AG08396 (cell line): Measurements from ENCODE around the gene NPPC.
A peak's percentile ranks its signal among the peaks of the same experiment; 100 is the strongest.
"Not testable (repeated sequence)": the region's sequence is repeated elsewhere in the genome, so short reads cannot be mapped to it uniquely, and the experiment has no call there.

Experiments
- DNase-seq: peaks from one replicate; pipeline ENCODE4 v3.0.0; 2012; ENCODE audit warnings: low spot score, mixed read lengths

The NPPC gene

GRCh38 chr2:231920366-231920765 lies 5.8 kb downstream of the NPPC start:
- no peak for DNase-seq

GRCh38 chr2:231919341-231920035 lies 6.7 kb downstream of the NPPC start:
- DNase-seq, result no peak

GRCh38 chr2:231918501-231919330 lies 7.5 kb downstream of the NPPC start:
- no peak for DNase-seq

- no peak for DNase-seq
Measured at GRCh38 chr2:231917280-231918066, 8.7 kb downstream of the NPPC start.

GRCh38 chr2:231914077-231914690 lies 12.0 kb downstream of the NPPC start:
- no peak for DNase-seq

GRCh38 chr2:231911381-231911780 lies 14.8 kb downstream of the NPPC start:
- no peak for DNase-seq

- DNase-seq, result no peak
Measured at GRCh38 chr2:231910771-231911170, 15.4 kb downstream of the NPPC start.

GRCh38 chr2:231910161-231910560 lies 16.0 kb downstream of the NPPC start:
- not testable (repeated sequence) for DNase-seq

GRCh38 chr2:231909631-231910030 lies 16.6 kb downstream of the NPPC start:
- no peak for DNase-seq

GRCh38 chr2:231908584-231908983 lies 17.6 kb downstream of the NPPC start:
- no peak for DNase-seq

GRCh38 chr2:231907765-231908164 lies 18.4 kb downstream of the NPPC start:
- no peak for DNase-seq

GRCh38 chr2:231905026-231905425 lies 21.2 kb downstream of the NPPC start:
- DNase-seq, result no peak

GRCh38 chr2:231904161-231904611 lies 22.0 kb downstream of the NPPC start:
- DNase-seq, result no peak

GRCh38 chr2:231902598-231902997 lies 23.6 kb downstream of the NPPC start:
- no peak for DNase-seq

GRCh38 chr2:231900972-231901371 lies 25.2 kb downstream of the NPPC start:
- DNase-seq, result no peak

- peak; percentile 85 for DNase-seq
Measured at GRCh38 chr2:231900486-231900942, 25.7 kb downstream of the NPPC start.

GRCh38 chr2:231894566-231895380 lies 31.4 kb downstream of the NPPC start:
- DNase-seq, result no peak

GRCh38 chr2:231891514-231891905 lies 34.7 kb downstream of the NPPC start:
- no peak for DNase-seq

GRCh38 chr2:231890896-231891513 lies 35.2 kb downstream of the NPPC start:
- no peak for DNase-seq

- no peak for DNase-seq
Measured at GRCh38 chr2:231887756-231888155, 38.4 kb downstream of the NPPC start.
